OCI-LY3 (cell line): ENCODE results near the gene POU6F2.

Experiments
- H2AFZ ChIP-seq: fragments of 200-600, 300-600 bp; shearing (Covaris generic); 2 replicates; pipeline ENCODE4 v1.6.0; 2014; ENCODE audit warnings: antibody characterized with exemption, low read depth, low read length
- H3K27ac ChIP-seq: fragments of 200-600, 300-600 bp; sonication (generic); 2 replicates; pipeline ENCODE4 v1.5.1; 2014; ENCODE audit warnings: mild to moderate bottlenecking, low read length, moderate library complexity, mixed read lengths
- H3K27me3 ChIP-seq: fragments of 200-600, 300-600 bp; sonication (generic); 2 replicates; pipeline ENCODE4 v1.6.1; 2014; ENCODE audit warnings: low read depth, low read length, mixed read lengths
- H3K36me3 ChIP-seq: fragments of 200-600, 300-600 bp; sonication (generic); replicated peaks from 2 replicates; pipeline ENCODE3; 2014; ENCODE audit warnings: low read depth, low read length, mixed read lengths
- H3K4me1 ChIP-seq: fragments of 300-600, 200-600 bp; sonication (generic); 2 replicates; pipeline ENCODE4 v1.6.1; 2014; ENCODE audit warnings: low read length, mixed read lengths
- H3K4me2 ChIP-seq: fragments of 200-600, 300-600 bp; sonication (generic); 2 replicates; pipeline ENCODE4 v1.6.1; 2014; ENCODE audit warnings: low read length, mixed read lengths
- H3K4me3 ChIP-seq: fragments of 300-600, 200-600 bp; sonication (generic); 2 replicates; pipeline ENCODE4 v1.5.1; 2014; ENCODE audit warnings: antibody characterized with exemption, mild to moderate bottlenecking, low read length, moderate library complexity
- H3K79me2 ChIP-seq: fragments of 300-600, 200-600 bp; shearing (Covaris generic); 2 replicates; pipeline ENCODE4 v1.6.1; 2014; ENCODE audit warnings: mild to moderate bottlenecking, low read length, mixed read lengths
- H3K9ac ChIP-seq: fragments of 300-600, 200-600 bp; shearing (Covaris generic); 2 replicates; pipeline ENCODE4 v1.6.0; 2014; ENCODE audit warnings: mild to moderate bottlenecking, low read length, moderate library complexity
- H3K9me3 ChIP-seq: fragments of 200-600, 300-600 bp; shearing (Covaris generic); 2 replicates; pipeline ENCODE4 v1.6.1; 2014; ENCODE audit warnings: low read length, mixed read lengths; ENCODE audit not compliant: insufficient read depth
- H4K20me1 ChIP-seq: fragments of 200-600, 300-600 bp; sonication (generic); 2 replicates; pipeline ENCODE4 v1.6.1; 2016; ENCODE audit warnings: low read length, mixed read lengths; ENCODE audit not compliant: insufficient read depth
- CTCF ChIP-seq: fragments of 200-600, 300-600 bp; sonication (generic); IDR thresholded peaks from 2 replicates; pipeline ENCODE4 v1.5.1; 2014; ENCODE audit warnings: antibody characterized with exemption, low read length, low read depth
- EZH2phosphoT487 ChIP-seq: fragments of 200-600 bp; shearing (Covaris generic); IDR thresholded peaks from 2 replicates; pipeline ENCODE4 v1.6.1; 2018; ENCODE audit warnings: antibody characterized with exemption, mixed run types, low read depth

POU6F2 gene

GRCh38 chr7:39386718-39387117 is 409.0 kb downstream of the POU6F2 start:
- Histone ChIP-seq H3K4me3 (no peak overlapping the region), H3K27me3 (peaks cover 51% of the 10 kb centered on the region), H3K27ac (no peak overlapping the region), H3K4me1 (no peaks in the 10 kb centered on the region), H3K9ac (no peak overlapping the region), H3K9me3 (no peaks in the 10 kb centered on the region), H3K36me3 (no peaks in the 10 kb centered on the region), H3K79me2 (no peaks in the 10 kb centered on the region), H2AFZ (no peak overlapping the region), H3K4me2 (no peak overlapping the region), H4K20me1 (no peaks in the 10 kb centered on the region)
- TF ChIP-seq CTCF = peak; percentile 5; the same call in 1 of the 2 replicates
- no peak for TF ChIP-seq EZH2phosphoT487

GRCh38 chr7:39392151-39392550 is 414.4 kb downstream of the POU6F2 start:
- peaks cover 14% of the 10 kb centered on the region for H3K4me1 ChIP-seq
- H3K27ac ChIP-seq = no peak overlapping the region
- H3K27me3 ChIP-seq = peaks cover 57% of the 10 kb centered on the region
- H3K4me2 ChIP-seq = peak overlapping the region; percentile 47
- H3K9ac ChIP-seq = no peak overlapping the region
- no peaks in the 10 kb centered on the region for H3K36me3 ChIP-seq
- H3K79me2 ChIP-seq = no peaks in the 10 kb centered on the region
- no peak overlapping the region for H2AFZ ChIP-seq
- 0 out of 2 replicates have a peak overlapping the region, but pooled peaks have one; percentile 13 for H3K4me3 ChIP-seq
- H3K9me3 ChIP-seq = no peaks in the 10 kb centered on the region
- TF ChIP-seq EZH2phosphoT487 (no peak), CTCF (no peak)
- no peaks in the 10 kb centered on the region for H4K20me1 ChIP-seq

- Histone ChIP-seq H3K9me3 (no peaks in the 10 kb centered on the region), H3K4me1 (peaks cover 14% of the 10 kb centered on the region), H3K4me3 (no peak overlapping the region), H3K4me2 (no peak overlapping the region), H3K36me3 (no peaks in the 10 kb centered on the region), H3K27ac (no peak overlapping the region), H2AFZ (no peak overlapping the region), H3K9ac (no peak overlapping the region), H4K20me1 (no peaks in the 10 kb centered on the region), H3K27me3 (peaks cover 65% of the 10 kb centered on the region), H3K79me2 (no peaks in the 10 kb centered on the region)
- TF ChIP-seq EZH2phosphoT487 (no peak), CTCF (no peak)
These were observed 416.5 kb downstream of the POU6F2 start for GRCh38 chr7:39394105-39394680.

GRCh38 chr7:39399458-39399857 is 421.7 kb downstream of the POU6F2 start:
- TF ChIP-seq CTCF (no peak), EZH2phosphoT487 (no peak)

More at GRCh38 chr7:39399458-39399857, 421.7 kb downstream of the POU6F2 start:
- H3K9me3 ChIP-seq = no peaks in the 10 kb centered on the region
- no peaks in the 10 kb centered on the region for H3K36me3 ChIP-seq
- no peak overlapping the region for H3K27ac ChIP-seq
- no peaks in the 10 kb centered on the region for H3K4me1 ChIP-seq
- H4K20me1 ChIP-seq = no peaks in the 10 kb centered on the region
- H3K9ac ChIP-seq = no peak overlapping the region
- no peaks in the 10 kb centered on the region for H3K79me2 ChIP-seq
- no peak overlapping the region for H3K4me2 ChIP-seq
- H3K4me3 ChIP-seq = no peak overlapping the region
- H2AFZ ChIP-seq = no peak overlapping the region
- peaks cover 56% of the 10 kb centered on the region for H3K27me3 ChIP-seq
